HG02642 (cell line): ENCODE data around the gene NSL1.

Source experiments
- ATAC-seq: cut with Tn5 transposase; IDR thresholded peaks from one replicate; pipeline ENCODE4 v1.9.1; 2021; ENCODE audit warnings: mild to moderate bottlenecking; ENCODE audit not compliant: unreplicated experiment, poor library complexity

Gene NSL1

DNA sequence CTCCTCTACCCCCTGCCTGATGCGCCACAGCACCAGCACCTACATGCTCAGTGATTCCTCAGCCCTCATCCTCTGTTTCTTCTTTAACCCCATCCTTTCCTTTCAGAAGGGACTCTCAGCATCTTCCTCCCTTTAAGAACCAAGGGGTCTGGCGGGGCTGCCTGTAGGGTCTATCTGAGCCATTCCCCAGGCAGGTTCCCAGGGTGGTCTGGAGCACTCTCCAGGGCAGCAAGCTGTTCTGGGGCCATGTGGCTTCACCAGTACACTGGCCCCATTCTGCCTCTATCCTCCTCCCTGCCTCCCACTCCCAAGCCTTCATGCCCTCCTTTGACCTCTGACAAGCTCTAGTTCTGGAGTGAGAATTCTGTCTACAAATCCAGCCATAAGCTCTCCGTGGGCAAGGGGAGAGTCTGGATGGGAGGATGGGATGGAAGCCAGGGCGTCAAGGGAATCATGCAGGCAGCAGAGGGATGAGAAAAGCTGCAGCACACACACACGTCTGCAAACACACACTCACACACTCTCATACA, 102.3 kb downstream of the NSL1 start:
- ATAC-seq: no peak

DNA sequence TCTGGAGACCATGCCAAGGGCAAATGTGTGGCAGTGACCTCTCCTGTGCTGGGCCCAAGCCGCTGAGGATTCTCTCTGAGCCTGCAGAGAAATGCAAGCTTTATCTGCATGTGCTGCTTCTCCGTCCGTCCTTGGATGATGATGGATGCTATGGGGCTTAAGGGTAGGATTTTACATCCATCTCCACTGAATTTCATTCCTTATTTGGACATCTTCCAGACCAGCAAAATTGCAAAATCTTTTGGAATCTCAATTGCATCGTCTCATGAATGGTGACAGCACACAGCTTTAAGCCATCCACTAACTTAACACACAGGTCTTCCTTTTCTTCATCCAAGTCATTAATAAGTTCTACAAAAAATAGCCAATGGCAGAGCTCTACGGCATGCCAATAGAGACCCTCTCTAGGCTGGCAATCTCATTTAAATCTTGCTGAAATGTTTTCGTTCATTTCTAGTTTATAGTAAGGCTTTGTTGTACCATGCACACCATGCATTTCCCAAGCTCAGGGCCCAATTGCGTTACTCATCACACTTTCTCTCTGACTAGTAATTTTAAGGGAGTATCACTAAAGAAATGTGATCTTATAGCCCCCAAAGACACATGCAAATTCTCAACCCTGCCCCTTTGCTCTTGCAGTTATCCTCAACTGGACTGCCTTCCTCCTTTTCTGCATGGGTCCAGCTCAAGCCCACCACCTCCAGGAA, 103.1 kb downstream of the NSL1 start:
- ATAC-seq: no peak

DNA sequence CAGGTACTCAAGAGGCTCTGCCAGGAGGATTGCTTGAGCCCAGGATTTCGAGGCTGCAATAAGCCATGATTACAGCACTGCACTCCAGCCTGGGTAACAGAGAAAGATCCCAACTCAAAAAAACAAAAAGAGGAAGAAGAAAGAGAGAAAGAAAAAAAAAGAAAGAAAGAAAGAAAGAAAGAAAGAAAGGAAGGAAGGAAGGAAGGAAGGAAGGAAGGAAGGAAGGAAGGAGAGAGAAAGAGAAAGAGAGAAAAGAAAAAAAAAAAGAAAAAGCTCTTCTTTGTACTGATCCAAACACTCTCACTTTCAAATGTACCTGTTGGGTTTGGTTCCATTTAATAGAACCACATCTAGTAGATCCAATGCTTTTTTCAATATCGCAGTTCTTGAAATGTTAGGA, 103.8 kb downstream of the NSL1 start:
- ATAC-seq: no peak

DNA sequence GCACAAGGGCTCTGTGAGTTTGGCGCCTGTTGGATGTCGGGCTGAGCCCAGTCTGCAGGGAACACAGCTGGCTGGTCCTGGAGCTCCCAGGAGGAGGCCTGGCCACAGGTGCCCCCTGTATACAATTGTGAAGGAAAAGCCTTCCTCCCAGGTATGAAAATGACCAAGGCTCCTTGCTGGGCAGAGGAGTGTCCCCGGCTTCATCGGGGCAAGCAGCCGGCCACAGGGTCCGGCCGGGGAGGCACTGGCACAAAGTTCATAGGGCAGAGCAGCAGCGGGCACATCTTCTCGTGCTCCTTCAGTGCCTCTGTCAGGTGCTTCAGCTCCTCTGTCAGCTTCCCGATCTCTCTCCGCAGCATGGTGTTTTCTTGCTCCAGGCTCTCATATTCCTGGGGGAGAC, 105.0 kb downstream of the NSL1 start:
- ATAC-seq: no peak

DNA sequence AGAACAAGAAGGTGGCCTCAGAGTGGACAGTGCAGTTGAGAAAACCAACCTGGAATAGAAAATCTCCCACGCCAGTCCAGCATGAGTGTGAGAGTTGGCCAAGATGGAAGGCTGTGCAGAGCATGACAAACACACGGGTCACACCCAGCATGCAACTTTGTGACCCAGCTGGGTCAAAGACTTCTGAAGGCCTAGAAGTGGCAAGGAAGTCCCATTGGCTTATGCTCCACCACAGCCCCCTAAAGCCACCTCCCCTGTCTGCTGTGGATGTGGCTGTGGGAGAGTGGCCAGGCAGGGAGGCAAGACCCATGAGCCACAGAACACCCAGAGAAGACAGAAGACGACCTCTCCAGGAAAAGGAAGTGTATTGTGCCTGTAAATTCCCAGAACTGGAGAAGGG, 105.5 kb downstream of the NSL1 start:
- no peak for ATAC-seq

DNA sequence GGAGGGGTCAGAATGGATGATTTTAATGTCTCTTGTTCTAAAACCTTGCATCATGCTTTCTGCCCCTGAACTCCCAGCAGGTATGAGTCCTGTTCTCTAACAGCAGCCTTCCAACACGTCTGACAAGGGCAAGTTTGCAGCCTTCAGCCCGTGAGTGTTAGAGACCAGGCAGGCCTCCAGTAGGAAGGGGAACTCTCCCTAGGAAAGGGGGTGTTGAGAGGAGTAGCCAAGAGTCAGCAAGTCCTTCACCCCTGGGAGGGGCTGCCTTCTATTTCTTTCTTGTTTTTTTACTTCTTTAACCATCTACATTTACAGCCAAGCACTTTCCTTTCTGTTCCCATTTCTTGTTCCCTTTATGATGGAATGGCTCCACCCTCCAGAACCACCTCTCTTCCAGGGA, 106.1 kb downstream of the NSL1 start:
- no peak for ATAC-seq

DNA sequence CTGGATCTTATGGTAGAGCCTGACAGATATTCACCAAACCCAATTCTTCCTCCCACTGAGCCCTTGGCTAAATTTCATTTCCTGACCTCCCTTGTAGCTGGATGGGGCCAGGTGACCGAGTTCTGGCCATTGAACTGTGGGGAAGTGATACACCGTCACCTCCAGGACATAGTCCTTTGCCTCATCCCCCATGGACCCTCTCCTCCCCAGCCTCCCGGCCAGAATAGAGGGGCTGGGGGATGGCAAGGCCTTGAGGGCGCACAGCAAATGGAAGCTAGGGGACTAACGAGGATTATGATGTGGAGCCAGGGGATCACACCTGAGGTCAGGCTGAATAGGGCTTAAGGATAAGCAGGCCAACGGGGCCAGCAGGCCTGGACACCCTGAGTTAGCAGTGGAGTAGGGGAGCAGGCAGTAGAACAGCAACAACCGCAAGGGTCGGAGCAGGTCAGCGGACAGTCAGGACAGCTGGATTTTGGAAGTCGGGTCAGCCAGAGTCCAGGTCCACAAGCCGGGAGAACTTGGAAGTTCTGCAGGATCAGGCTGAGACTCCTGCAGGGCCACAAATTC, 107.0 kb downstream of the NSL1 start:
- no peak for ATAC-seq

DNA sequence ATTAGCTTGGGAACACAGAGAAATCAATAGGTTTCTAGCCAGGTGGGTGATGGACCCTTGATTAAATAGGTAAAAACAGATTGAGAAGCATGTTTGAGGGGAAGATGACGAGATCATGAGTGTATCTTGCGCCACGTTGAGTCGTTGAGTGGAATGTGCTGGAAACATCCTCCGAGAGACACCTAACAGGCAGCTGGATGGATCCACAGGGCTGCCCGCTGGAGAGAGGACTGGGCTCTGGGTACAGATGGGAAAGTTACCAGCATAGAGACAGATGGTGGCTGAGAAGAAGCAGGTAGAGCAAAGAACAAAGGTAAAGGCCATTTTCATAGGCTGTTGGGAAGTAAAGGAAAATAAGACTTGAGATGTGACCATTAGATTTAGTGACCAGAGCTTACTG, 107.5 kb downstream of the NSL1 start:
- no peak for ATAC-seq

DNA sequence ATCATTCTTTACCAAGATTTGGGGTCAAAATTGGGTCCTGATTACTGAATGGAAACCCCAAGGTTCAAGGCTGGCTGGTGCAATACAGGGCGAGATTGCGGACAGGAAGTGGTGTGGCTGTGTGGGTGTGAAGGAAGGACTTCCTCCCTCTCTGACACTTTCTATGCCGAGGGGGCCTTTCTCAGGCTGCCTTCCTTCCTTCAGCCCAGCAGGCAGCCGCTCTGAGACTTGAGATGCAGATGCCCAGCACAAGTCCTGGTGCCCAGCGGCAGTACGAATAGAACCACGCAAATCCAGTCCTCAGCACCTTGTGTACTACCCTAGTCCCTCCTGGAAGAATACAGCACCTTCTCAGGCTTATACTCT, 108.2 kb downstream of the NSL1 start:
- ATAC-seq: peak; percentile 69

DNA sequence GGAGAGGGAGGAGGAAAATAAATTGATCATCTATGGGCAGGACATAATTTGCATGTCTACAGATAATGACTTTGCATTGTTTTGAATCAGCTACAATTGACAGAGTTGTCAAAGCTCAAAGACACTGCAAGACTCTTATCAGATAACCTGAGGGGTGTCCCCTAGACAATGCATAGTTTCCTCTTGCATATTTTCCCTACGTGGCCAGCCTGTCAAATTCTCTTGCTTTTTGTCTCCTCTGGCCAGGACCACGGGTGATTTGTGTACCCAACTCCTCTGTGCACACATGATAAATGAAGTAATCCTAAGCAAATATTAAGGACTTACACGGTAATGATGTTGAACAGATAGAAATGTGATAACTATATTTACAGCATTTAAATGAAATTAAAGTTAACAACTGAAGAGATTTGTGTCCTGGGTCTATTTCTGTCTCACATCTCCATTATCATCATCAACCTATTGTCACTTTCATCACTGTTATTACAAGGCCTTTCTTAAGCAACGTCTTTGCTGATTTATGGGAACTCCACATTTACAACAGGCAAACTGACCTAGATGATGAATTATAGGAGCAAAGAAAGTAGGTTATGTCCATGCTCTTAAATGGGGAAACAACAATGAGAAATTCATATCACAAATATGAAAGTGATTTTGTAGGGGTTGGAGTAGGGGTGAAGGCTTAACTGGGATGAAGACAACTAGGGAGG, 110.7 kb downstream of the NSL1 start:
- ATAC-seq: no peak

DNA sequence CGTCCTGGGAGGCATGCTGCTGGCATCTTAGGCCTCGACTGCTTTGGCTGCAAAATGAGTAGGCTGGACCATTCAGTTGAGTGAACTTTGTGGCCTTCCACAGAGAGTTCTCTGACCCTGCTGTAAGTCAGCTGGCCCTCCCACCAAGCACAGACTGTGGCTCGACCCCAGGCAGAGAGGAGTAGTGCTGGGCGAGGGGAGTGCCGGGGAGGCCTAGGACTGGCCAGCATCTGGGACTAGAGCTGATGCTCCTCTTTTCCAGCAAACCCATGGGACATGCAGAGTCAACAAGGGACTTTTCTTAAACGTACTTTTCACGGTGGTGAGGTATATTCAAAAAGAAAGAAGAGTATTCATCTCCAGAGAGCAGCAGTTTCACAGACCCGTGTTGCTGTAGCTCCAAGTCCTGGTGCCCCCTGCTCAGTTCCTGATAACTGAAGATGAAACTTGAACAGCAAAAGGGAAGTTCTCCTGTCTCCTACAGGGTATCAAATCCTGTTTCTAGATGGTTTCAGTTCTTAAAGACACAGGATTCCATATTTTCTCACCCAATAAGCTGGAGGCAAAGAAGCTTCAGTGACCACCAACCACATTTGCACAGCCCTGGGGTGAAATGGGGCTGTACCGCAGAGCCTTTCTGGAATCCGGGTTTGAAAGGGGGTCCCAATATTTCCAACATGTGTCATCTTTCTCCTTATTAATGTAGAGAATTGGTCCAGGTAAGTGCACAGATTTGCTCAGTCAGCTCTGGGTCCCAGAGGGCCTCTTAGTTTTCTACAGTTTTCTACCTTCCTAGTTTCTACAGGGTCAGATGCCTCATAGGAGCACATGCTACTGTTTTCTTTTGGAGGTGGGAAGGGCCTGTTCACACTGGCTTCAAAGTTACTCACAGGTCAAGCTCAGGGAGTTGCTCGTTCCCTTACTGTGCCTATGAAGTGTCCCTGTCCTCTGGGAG, 112.8 kb downstream of the NSL1 start:
- peak; percentile 64 for ATAC-seq

DNA sequence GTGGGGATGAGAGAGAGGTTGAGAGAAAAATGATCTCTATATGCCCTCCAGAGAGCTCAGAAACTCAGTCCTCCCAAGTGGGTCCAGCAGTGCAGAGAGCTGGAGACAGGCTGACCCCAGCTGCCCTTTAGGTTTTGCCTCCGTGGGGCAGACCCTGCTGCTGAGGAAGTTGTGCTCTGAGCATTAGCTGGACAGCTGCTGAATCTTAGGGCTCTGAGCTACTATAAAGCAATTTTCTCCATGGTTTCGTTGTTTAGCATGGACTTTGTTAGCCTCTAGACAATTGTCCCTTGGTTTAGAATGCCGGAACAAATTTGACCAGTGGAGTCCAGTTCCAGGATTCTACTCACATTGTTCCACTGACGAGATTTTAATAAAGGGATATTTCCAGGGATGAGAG, 114.0 kb downstream of the NSL1 start:
- no peak for ATAC-seq

DNA sequence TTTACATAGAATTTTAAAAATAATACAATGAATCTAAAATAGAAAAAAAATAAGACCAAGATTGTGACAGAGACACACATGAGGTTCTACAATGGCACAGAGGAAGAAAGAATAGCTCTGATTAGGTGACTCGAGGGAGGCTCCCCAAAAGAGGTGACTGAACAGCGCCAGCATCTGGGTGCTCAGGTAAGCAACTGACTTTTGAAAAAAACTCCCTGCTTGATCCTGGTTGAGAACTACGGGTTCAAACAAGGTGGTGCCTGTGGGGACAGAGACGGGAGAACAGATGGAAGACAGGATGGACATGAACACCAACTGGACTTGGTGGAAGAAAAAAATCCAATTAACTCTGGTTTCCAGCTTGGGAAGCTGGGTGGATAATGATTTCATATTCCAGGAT, 114.4 kb downstream of the NSL1 start:
- no peak for ATAC-seq
